HG02610 (cell line): Measurements from ENCODE around the gene CNPY1.

Experiments
- ATAC-seq: cut with Tn5 transposase; IDR thresholded peaks from one replicate; pipeline ENCODE4 v1.9.1; 2021; ENCODE audit warnings: mild to moderate bottlenecking, moderate library complexity; ENCODE audit not compliant: unreplicated experiment

CNPY1 gene

GRCh38 chr7:155514296-155514695, 32.1 kb downstream of the CNPY1 start:
- ATAC-seq: no peak

- ATAC-seq: no peak
These were observed 32.6 kb downstream of the CNPY1 start for GRCh38 chr7:155513543-155514285.

GRCh38 chr7:155512246-155512887, 34.0 kb downstream of the CNPY1 start:
- ATAC-seq: no peak

- ATAC-seq: no peak
These were observed 34.7 kb downstream of the CNPY1 start for GRCh38 chr7:155511702-155511996.

GRCh38 chr7:155510975-155511701, 35.2 kb downstream of the CNPY1 start:
- no peak for ATAC-seq

- ATAC-seq: no peak
These were observed 36.4 kb downstream of the CNPY1 start for GRCh38 chr7:155509725-155510551.

- no peak for ATAC-seq
These were observed 37.0 kb downstream of the CNPY1 start for GRCh38 chr7:155509359-155509724.

GRCh38 chr7:155508376-155509358, 37.7 kb downstream of the CNPY1 start:
- ATAC-seq: no peak

- no peak for ATAC-seq
These were observed 38.8 kb downstream of the CNPY1 start for GRCh38 chr7:155507576-155507975.

GRCh38 chr7:155506854-155507337, 39.5 kb downstream of the CNPY1 start:
- no peak for ATAC-seq

- no peak for ATAC-seq
These were observed 41.0 kb downstream of the CNPY1 start for GRCh38 chr7:155505422-155505793.

- no peak for ATAC-seq
These were observed 49.0 kb downstream of the CNPY1 start for GRCh38 chr7:155497149-155497901.

- no peak for ATAC-seq
These were observed 49.9 kb downstream of the CNPY1 start for GRCh38 chr7:155496267-155497005.

- ATAC-seq: no peak
These were observed 50.7 kb downstream of the CNPY1 start for GRCh38 chr7:155495440-155496248.

- ATAC-seq: no peak
These were observed 51.8 kb downstream of the CNPY1 start for GRCh38 chr7:155494551-155494950.

- no peak for ATAC-seq
These were observed 52.4 kb downstream of the CNPY1 start for GRCh38 chr7:155493744-155494538.

- no peak for ATAC-seq
These were observed 54.5 kb downstream of the CNPY1 start for GRCh38 chr7:155491812-155492211.
